ENCODE results near the gene NLGN3. TPM values are rescaled to one million over a fixed set of nuclear protein-coding genes. Genes with fewer than 3 reads are reported as not detected.

NLGN3 gene

GRCh38 chrX:71217298-71217697 lies 72.7 kb downstream of the NLGN3 start:
- H3K27ac ChIP-seq (ENCODE audit: low read depth, low read length): no peak overlapping the region
- no peak overlapping the region for H4K8ac ChIP-seq (ENCODE audit: low read depth, low read length)
- no peak overlapping the region for H3K9ac ChIP-seq (ENCODE audit: low read length)
- no peak overlapping the region for H3K56ac ChIP-seq (ENCODE audit: low read length)
- no peak overlapping the region for H2BK15ac ChIP-seq (replicated peaks; ENCODE audit: low read depth)
- H3K23ac ChIP-seq (ENCODE audit: low read length): no peak overlapping the region
- H3K4ac ChIP-seq (ENCODE audit: low read depth, low read length): no peak overlapping the region
- H3K18ac ChIP-seq (ENCODE audit: low read length): no peak overlapping the region
- H2BK5ac ChIP-seq (ENCODE audit: low read length): no peak overlapping the region
- H4K5ac ChIP-seq (ENCODE audit: low read length): no peak overlapping the region
- H3K4me3 ChIP-seq (ENCODE audit: low read length): no peak overlapping the region
- no peaks in the 10 kb centered on the region for H3K4me1 ChIP-seq (ENCODE audit: control insufficient read depth, low read depth, low read length)
- H2BK120ac ChIP-seq (ENCODE audit: low read depth, low read length): no peak overlapping the region
- no peaks in the 10 kb centered on the region for H3K27me3 ChIP-seq (ENCODE audit: insufficient read depth, low read length, poor library complexity)
- H3K79me2 ChIP-seq (ENCODE audit: control insufficient read depth, insufficient read depth, low read length): no peaks in the 10 kb centered on the region
- no peaks in the 10 kb centered on the region for H3K36me3 ChIP-seq (ENCODE audit: control insufficient read depth, insufficient read depth, low read length)
- DNase-seq: no peak
- no peak overlapping the region for H3K4me2 ChIP-seq (ENCODE audit: low read length)
- no peak overlapping the region for H2AK5ac ChIP-seq (ENCODE audit: low read length)
- no CpG with 5 or more reads among the region's 6 CpGs for WGBS (ENCODE audit: extremely low coverage, insufficient coverage, low lambda C conversion rate)
- H3K79me1 ChIP-seq (ENCODE audit: low read length): no peaks in the 10 kb centered on the region

Small RNAs within 50 kb of the gene (small RNA-seq; reads per million reads assigned to genes)
- gene CXorf65 (ENCODE audit: insufficient read depth): not detected
